Measurements from ENCODE around the gene CDC42BPA. TPM values are rescaled to one million over a fixed set of nuclear protein-coding genes. Genes with fewer than 3 reads are reported as not detected.

The CDC42BPA gene
- total and polyA plus RNA-seq, 11 donors = 9.8 to 33.8 (median 29.7) TPM

DNA sequence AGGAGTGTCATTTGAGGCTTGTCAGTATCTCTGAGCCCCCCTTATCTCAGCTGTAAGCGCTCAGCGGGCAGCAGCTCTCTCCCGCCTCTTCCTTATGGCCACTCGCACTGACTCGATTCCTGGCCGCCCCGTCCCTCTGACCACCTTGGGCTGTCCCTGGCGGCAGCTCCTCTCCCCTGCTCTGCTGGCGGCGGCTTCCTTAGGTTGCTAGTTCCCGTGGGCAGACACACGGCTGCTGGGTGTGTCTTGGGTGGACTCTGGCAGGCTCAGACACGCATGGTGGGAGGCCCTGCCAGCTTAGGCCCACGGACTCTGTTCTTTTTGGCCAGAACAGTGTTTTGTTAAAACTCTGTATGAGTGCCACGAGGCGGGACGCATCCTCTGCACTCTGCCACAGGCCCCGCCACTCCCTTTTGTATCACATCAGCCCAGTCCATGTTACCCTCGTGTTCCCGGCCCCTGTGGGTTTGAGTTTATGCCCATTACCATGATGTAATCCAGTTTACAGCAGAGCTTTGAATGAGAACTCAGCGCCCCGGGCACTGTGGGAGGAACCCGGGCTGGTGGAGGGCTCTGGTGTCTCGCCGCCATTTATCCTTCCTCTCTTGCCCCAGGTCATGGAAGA is 332.3 kb downstream of the CDC42BPA start:
- 65 to 76% (median 70%) methylated on average over 25 of the region's 25 CpGs for WGBS, 4 donors
- Histone ChIP-seq H3K27me3 (no peaks in the 10 kb centered on the region), H3K4me3 (no peak overlapping the region), H3K27ac (peak overlapping the region; percentile 26 to 96 (median 79)), H3K36me3 (peaks cover 0 to 71% (median 48%) of the 10 kb centered on the region in 9 donors), H3K4me1 (peaks cover 0 to 100% (median 47%) of the 10 kb centered on the region in 12 donors), H3K9me3 (no peaks in the 10 kb centered on the region)
- intact Hi-C loops (cut with DNase I) = loop anchor here in 4 of 10 donors (2.0 to 5.0 kb wide), 5 partner anchors 44 to 74 kb away; partner anchors contain the start of gene COQ8A (in 1 of the 4)
- ATAC-seq (peak; percentile 11 to 56 (median 36)), DNase-seq (peak in 4 of 5 donors; percentile 24 to 74 (median 59))
- TF ChIP-seq POLR2A (IDR thresholded peaks at IDR 0.05) = no peak
- TF ChIP-seq, protein P1, sequence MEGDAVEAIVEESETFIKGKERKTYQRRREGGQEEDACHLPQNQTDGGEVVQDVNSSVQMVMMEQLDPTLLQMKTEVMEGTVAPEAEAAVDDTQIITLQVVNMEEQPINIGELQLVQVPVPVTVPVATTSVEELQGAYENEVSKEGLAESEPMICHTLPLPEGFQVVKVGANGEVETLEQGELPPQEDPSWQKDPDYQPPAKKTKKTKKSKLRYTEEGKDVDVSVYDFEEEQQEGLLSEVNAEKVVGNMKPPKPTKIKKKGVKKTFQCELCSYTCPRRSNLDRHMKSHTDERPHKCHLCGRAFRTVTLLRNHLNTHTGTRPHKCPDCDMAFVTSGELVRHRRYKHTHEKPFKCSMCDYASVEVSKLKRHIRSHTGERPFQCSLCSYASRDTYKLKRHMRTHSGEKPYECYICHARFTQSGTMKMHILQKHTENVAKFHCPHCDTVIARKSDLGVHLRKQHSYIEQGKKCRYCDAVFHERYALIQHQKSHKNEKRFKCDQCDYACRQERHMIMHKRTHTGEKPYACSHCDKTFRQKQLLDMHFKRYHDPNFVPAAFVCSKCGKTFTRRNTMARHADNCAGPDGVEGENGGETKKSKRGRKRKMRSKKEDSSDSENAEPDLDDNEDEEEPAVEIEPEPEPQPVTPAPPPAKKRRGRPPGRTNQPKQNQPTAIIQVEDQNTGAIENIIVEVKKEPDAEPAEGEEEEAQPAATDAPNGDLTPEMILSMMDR (IDR thresholded peaks at IDR 0.05) = no peak

DNA sequence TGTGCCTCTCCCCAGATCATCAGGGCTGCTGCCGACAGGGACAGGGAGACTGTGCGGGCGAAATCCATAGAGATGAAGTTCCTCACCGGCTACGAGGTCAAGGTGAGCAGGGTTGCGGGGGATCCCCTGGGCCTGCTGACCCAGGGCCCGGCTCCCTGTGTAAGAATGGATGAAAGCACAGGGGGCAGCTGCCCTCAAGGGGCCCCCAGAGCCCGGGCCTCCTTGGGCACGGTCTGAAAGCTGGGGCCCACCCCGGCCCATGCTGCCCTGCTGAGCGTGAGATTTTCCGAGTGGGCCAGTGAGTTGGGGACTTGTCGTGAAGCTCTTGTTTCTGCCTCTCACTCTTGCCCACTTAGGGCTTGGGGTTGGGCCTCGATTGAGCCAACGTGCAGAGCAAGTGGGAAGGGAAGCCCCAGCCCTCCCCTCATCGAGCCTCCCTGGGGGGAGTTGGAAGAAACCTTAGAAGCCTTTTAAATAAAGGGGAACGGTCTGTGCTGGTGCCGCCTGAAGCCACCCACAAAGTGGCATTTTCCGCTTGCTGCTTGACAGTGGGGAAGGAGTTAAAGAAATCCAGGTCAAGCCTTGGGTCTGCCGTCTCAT is 333.0 kb downstream of the CDC42BPA start:
- peaks cover 0 to 100% (median 48%) of the 10 kb centered on the region in 12 donors for H3K4me1 ChIP-seq
- no peaks in the 10 kb centered on the region for H3K9me3 ChIP-seq
- DNase-seq (no peak), ATAC-seq (no peak)
- no peak for TF ChIP-seq POLR2A (IDR thresholded peaks at IDR 0.05)
- H3K36me3 ChIP-seq = peaks cover 0 to 71% (median 48%) of the 10 kb centered on the region in 9 donors
- intact Hi-C loops (cut with DNase I) = loop anchor here in 4 of 10 donors (2.0 to 5.0 kb wide), 5 partner anchors 43 to 73 kb away; partner anchors contain the start of gene COQ8A (in 1 of the 4)
- no peaks in the 10 kb centered on the region for H3K27me3 ChIP-seq
- H3K4me3 ChIP-seq = no peak overlapping the region
- H3K27ac ChIP-seq = peak overlapping the region; percentile 26 to 96 (median 79)
- WGBS, 4 donors = 50 to 70% (median 66%) methylated on average over 15 to 20 of the region's 20 CpGs

DNA sequence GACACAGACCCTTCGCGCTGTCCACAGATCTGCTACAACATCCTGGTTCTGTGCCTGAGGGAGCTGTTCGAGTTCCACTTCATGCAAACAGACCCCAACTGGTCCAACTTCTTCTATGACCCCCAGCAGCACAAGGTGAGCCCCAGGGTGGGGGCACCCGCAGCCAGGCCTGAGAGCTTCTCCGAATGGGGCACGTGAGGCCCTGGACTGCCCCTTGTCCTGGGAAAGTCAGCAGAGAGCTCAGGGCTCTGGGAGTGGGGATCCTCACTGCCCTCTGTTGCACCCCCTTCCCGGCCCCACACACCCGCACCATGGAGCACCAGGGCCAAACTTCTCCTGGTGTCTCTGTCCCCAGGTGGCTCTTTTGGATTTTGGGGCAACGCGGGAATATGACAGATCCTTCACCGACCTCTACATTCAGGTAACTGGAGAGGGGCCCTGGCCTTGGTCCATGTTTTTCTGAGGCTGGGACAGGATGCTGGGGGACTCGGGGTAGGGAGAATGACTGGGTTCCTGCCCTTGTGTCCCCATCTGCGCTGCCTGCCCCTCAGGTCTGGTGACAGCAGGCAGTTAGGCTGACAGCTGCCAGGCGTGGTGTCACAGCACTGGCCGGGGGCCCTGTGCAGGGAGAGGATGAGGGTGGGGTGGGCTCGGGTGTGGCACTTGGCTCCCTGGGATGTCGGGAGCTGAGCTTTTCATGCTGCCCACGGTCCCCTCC is 333.6 kb downstream of the CDC42BPA start:
- peak; percentile 24 to 67 (median 36) for ATAC-seq

DNA sequence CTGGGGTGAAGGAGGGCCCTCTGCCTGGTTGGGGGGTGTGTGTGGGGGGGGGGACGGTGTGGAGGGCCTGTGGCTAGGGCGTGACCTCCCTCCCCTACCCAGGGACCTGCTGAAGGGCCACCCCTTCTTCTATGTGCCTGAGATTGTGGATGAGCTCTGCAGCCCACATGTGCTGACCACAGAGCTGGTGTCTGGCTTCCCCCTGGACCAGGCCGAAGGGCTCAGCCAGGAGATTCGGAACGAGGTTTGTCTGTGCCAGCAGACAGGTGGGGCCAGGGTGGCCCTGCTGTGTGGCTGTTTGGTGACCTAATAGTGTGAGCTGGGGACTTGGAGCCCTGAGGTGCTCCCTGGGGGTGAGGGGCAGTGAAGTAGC is 334.3 kb downstream of the CDC42BPA start:
- Histone ChIP-seq H3K4me1 (peaks cover 0 to 100% (median 53%) of the 10 kb centered on the region in 12 donors), H3K9me3 (no peaks in the 10 kb centered on the region), H3K36me3 (peaks cover 0 to 71% (median 48%) of the 10 kb centered on the region in 9 donors), H3K27ac (peak overlapping the region in 11 of 12 donors; percentile 50 to 96 (median 79)), H3K27me3 (no peaks in the 10 kb centered on the region), H3K4me3 (no peak overlapping the region)
- DNase-seq (peak in 1 of 5 donors; percentile 40), ATAC-seq (no peak)
- TF ChIP-seq POLR2A (IDR thresholded peaks at IDR 0.05) = no peak
- TF ChIP-seq, protein P1 (IDR thresholded peaks at IDR 0.05) = no peak
- 18 to 65% (median 52%) methylated on average over 2 to 5 of the region's 5 CpGs for WGBS, 4 donors
- intact Hi-C loops (cut with DNase I) = loop anchor here in 4 of 10 donors (2.0 to 5.0 kb wide), 2 partner anchors 42 to 63 kb away; partner anchors contain the start of gene COQ8A (in 3 of the 4)

More for the DNA sequence above, 333.6 kb downstream of the CDC42BPA start:
- TF ChIP-seq POLR2A (IDR thresholded peaks at IDR 0.05) = no peak
- TF ChIP-seq, protein P1 (IDR thresholded peaks at IDR 0.05) = no peak
- Histone ChIP-seq H3K9me3 (no peaks in the 10 kb centered on the region), H3K27me3 (no peaks in the 10 kb centered on the region), H3K4me1 (peaks cover 0 to 100% (median 50%) of the 10 kb centered on the region in 12 donors), H3K36me3 (peaks cover 0 to 71% (median 48%) of the 10 kb centered on the region in 9 donors), H3K4me3 (no peak overlapping the region), H3K27ac (peak overlapping the region in 11 of 12 donors; percentile 60 to 96 (median 79))
- WGBS, 4 donors = 50 to 62% (median 55%) methylated on average over 12 to 18 of the region's 18 CpGs
- peak; percentile 67 to 79 (median 74) for DNase-seq
- intact Hi-C loops (cut with DNase I) = loop anchor here in 5 of 10 donors (2.0 to 5.0 kb wide), 5 partner anchors 42 to 72 kb away; partner anchors contain the start of gene COQ8A (in 4 of the 5)
